ENCODE measurements around the gene SLAMF1. TPM values are rescaled to one million over a fixed set of nuclear protein-coding genes. Genes with fewer than 3 reads are reported as not detected.

The SLAMF1 gene
- total RNA-seq, 6 experiments from 2014 or later = 0.20 to 0.42 (median 0.28) TPM

- Histone ChIP-seq H3K27ac (no peak overlapping the region), H3K4me1 (no peaks in the 10 kb centered on the region), H3K9me3 (no peaks in the 10 kb centered on the region), H3K27me3 (no peaks in the 10 kb centered on the region), H3K36me3 (no peaks in the 10 kb centered on the region), H3K4me3 (no peak overlapping the region)
- no peak for ATAC-seq
- no peak for DNase-seq
- WGBS (ENCODE audit: insufficient coverage, low coverage, low lambda C conversion rate, missing lambda C conversion rate) = 84% methylated on average over 5 of the region's 5 CpGs
- TF ChIP-seq POLR2A (IDR thresholded peaks at IDR 0.05) (no peak), CTCF (IDR thresholded peaks at IDR 0.05) (no peak)
- intact Hi-C loops (cut with DNase I) = no loop called here
These were observed 32.4 kb downstream of the SLAMF1 start for GRCh38 chr1:160614410-160614809.

GRCh38 chr1:160612613-160613218 is 34.1 kb downstream of the SLAMF1 start:
- H3K36me3 ChIP-seq = no peaks in the 10 kb centered on the region
- DNase-seq (no peak), ATAC-seq (no peak)
- 69% methylated on average over 4 of the region's 6 CpGs for WGBS (ENCODE audit: insufficient coverage, low coverage, low lambda C conversion rate, missing lambda C conversion rate)
- intact Hi-C loops (cut with DNase I) = no loop called here
- no peaks in the 10 kb centered on the region for H3K27me3 ChIP-seq
- H3K4me1 ChIP-seq = peaks cover 0 to 15% (median 0%) of the 10 kb centered on the region in 4 donors
- H3K4me3 ChIP-seq = no peak overlapping the region
- no peaks in the 10 kb centered on the region for H3K9me3 ChIP-seq
- TF ChIP-seq CTCF (IDR thresholded peaks at IDR 0.05) = no peak
- no peak for TF ChIP-seq POLR2A (IDR thresholded peaks at IDR 0.05)
- no peak overlapping the region for H3K27ac ChIP-seq

- no peak overlapping the region for H3K4me3 ChIP-seq
- ATAC-seq = no peak
- no peak for DNase-seq
- no peak for TF ChIP-seq POLR2A (IDR thresholded peaks at IDR 0.05)
- TF ChIP-seq CTCF (IDR thresholded peaks at IDR 0.05) = no peak
- H3K4me1 ChIP-seq = peaks cover 0 to 20% (median 0%) of the 10 kb centered on the region in 4 donors
- intact Hi-C loops (cut with DNase I) = no loop called here
- no peaks in the 10 kb centered on the region for H3K27me3 ChIP-seq
- no peaks in the 10 kb centered on the region for H3K36me3 ChIP-seq
- H3K9me3 ChIP-seq = no peaks in the 10 kb centered on the region
- 50% methylated on average over 1 of the region's 1 CpG for WGBS (ENCODE audit: insufficient coverage, low coverage, low lambda C conversion rate, missing lambda C conversion rate)
- H3K27ac ChIP-seq = no peak overlapping the region
These were observed 36.1 kb downstream of the SLAMF1 start for GRCh38 chr1:160610569-160611242.

GRCh38 chr1:160608941-160609340 is 37.9 kb downstream of the SLAMF1 start:
- Histone ChIP-seq H3K4me3 (no peak overlapping the region), H3K27me3 (no peaks in the 10 kb centered on the region), H3K4me1 (peaks cover 0 to 20% (median 0%) of the 10 kb centered on the region in 4 donors), H3K9me3 (no peaks in the 10 kb centered on the region), H3K36me3 (no peaks in the 10 kb centered on the region), H3K27ac (no peak overlapping the region)
- DNase-seq (no peak), ATAC-seq (peak in 2 of 4 donors; percentile 26 to 33)
- intact Hi-C loops (cut with DNase I) = loop anchor here (5.0 kb wide), 1 partner anchor 182 kb away; no protein-coding TSS in a partner anchor
- TF ChIP-seq POLR2A (IDR thresholded peaks at IDR 0.05) (no peak), CTCF (IDR thresholded peaks at IDR 0.05) (no peak)

Measured in right lobe of liver (tissue), 6 donors.